Measurements from ENCODE around the gene MYO5C. TPM values are rescaled to one million over a fixed set of nuclear protein-coding genes. Genes with fewer than 3 reads are reported as not detected.
"Not testable (repeated sequence)": the region's sequence is repeated elsewhere in the genome, so short reads cannot be mapped to it uniquely, and the experiment has no call there.

MYO5C gene
- total RNA-seq, 2 experiments from 2014 or later, result 0.42 to 0.69 TPM

- ATAC-seq (no peak), DNase-seq (no peak)
- POLR2A ChIA-PET, result no interaction called here
- CTCF ChIA-PET, result interaction anchor here (0.6 to 2.5 kb wide), 2 partner anchors 11 to 31 kb away, joined by 3 to 8 read pairs; no protein-coding TSS in a partner anchor
- Mint-ChIP-seq H3K4me3 (no peak overlapping the region), H3K36me3 (ENCODE audit: low read depth) (no peaks in the 10 kb centered on the region), H3K4me1 (peaks cover 2% of the 10 kb centered on the region), H3K27me3 (peaks cover 8% of the 10 kb centered on the region), H3K27ac (no peak overlapping the region), H3K9me3 (ENCODE audit: low read depth) (no peaks in the 10 kb centered on the region)
- intact Hi-C loops (cut with DNase I, micrococcal nuclease), result no loop called here
Measured at GRCh38 chr15:52288051-52288942, 7.3 kb downstream of the MYO5C start.

GRCh38 chr15:52287114-52287513, 8.5 kb downstream of the MYO5C start:
- DNase-seq (no peak), ATAC-seq (no peak)
- no peak overlapping the region for H3K27ac Mint-ChIP-seq
- H3K36me3 Mint-ChIP-seq (ENCODE audit: low read depth), result no peaks in the 10 kb centered on the region
- H3K4me1 Mint-ChIP-seq, result peaks cover 2% of the 10 kb centered on the region
- no peaks in the 10 kb centered on the region for H3K27me3 Mint-ChIP-seq
- no peak overlapping the region for H3K4me3 Mint-ChIP-seq
- POLR2A ChIA-PET, result no interaction called here
- CTCF ChIA-PET, result interaction anchor here (2.5 kb wide), 1 partner anchor 30 kb away, joined by 8 read pairs; no protein-coding TSS in a partner anchor
- no peaks in the 10 kb centered on the region for H3K9me3 Mint-ChIP-seq (ENCODE audit: low read depth)
- intact Hi-C loops (cut with DNase I, micrococcal nuclease), result no loop called here

- H3K27ac Mint-ChIP-seq; H3K4me3 Mint-ChIP-seq; DNase-seq; H3K27me3 Mint-ChIP-seq; POLR2A ChIA-PET; intact Hi-C loops (cut with DNase I, micrococcal nuclease); H3K4me1 Mint-ChIP-seq; H3K9me3 Mint-ChIP-seq (ENCODE audit: low read depth); H3K36me3 Mint-ChIP-seq (ENCODE audit: low read depth); CTCF ChIA-PET; ATAC-seq: not testable (repeated sequence)
Measured at GRCh38 chr15:52285941-52286340, 9.7 kb downstream of the MYO5C start.

GRCh38 chr15:52284164-52284563, 11.4 kb downstream of the MYO5C start:
- CTCF ChIA-PET, result no interaction called here

GRCh38 chr15:52283281-52283680, 12.3 kb downstream of the MYO5C start:
- no peaks in the 10 kb centered on the region for H3K4me1 Mint-ChIP-seq
- ATAC-seq, result no peak

More at GRCh38 chr15:52284164-52284563, 11.4 kb downstream of the MYO5C start:
- ATAC-seq, result peak; percentile 90
- intact Hi-C loops (cut with DNase I, micrococcal nuclease), result no loop called here
- no peaks in the 10 kb centered on the region for H3K27me3 Mint-ChIP-seq
- peak; percentile 30 for DNase-seq
- H3K27ac Mint-ChIP-seq, result no peak overlapping the region
- H3K4me3 Mint-ChIP-seq, result no peak overlapping the region
- no peaks in the 10 kb centered on the region for H3K4me1 Mint-ChIP-seq
- no peaks in the 10 kb centered on the region for H3K36me3 Mint-ChIP-seq (ENCODE audit: low read depth)
- POLR2A ChIA-PET, result no interaction called here
- no peaks in the 10 kb centered on the region for H3K9me3 Mint-ChIP-seq (ENCODE audit: low read depth)

GRCh38 chr15:52282418-52282817, 13.2 kb downstream of the MYO5C start:
- no peak overlapping the region for H3K4me3 Mint-ChIP-seq
- H3K36me3 Mint-ChIP-seq (ENCODE audit: low read depth), result no peaks in the 10 kb centered on the region
- no peaks in the 10 kb centered on the region for H3K4me1 Mint-ChIP-seq
- ChIA-PET POLR2A (no interaction called here), CTCF (no interaction called here)
- no peaks in the 10 kb centered on the region for H3K27me3 Mint-ChIP-seq
- intact Hi-C loops (cut with DNase I, micrococcal nuclease), result no loop called here
- no peak overlapping the region for H3K27ac Mint-ChIP-seq
- ATAC-seq, result no peak
- H3K9me3 Mint-ChIP-seq (ENCODE audit: low read depth), result no peaks in the 10 kb centered on the region
- no peak for DNase-seq

More at GRCh38 chr15:52283281-52283680, 12.3 kb downstream of the MYO5C start:
- no peak overlapping the region for H3K27ac Mint-ChIP-seq
- no peak for DNase-seq
- POLR2A ChIA-PET, result no interaction called here
- CTCF ChIA-PET, result no interaction called here
- H3K4me3 Mint-ChIP-seq, result no peak overlapping the region
- intact Hi-C loops (cut with DNase I, micrococcal nuclease), result no loop called here
- H3K36me3 Mint-ChIP-seq (ENCODE audit: low read depth), result no peaks in the 10 kb centered on the region
- H3K27me3 Mint-ChIP-seq, result no peaks in the 10 kb centered on the region
- no peaks in the 10 kb centered on the region for H3K9me3 Mint-ChIP-seq (ENCODE audit: low read depth)

GRCh38 chr15:52281085-52282035, 14.2 kb downstream of the MYO5C start:
- no peaks in the 10 kb centered on the region for H3K27me3 Mint-ChIP-seq
- no peaks in the 10 kb centered on the region for H3K4me1 Mint-ChIP-seq
- DNase-seq (no peak), ATAC-seq (no peak)
- H3K27ac Mint-ChIP-seq, result no peak overlapping the region
- no peak overlapping the region for H3K4me3 Mint-ChIP-seq
- no peaks in the 10 kb centered on the region for H3K36me3 Mint-ChIP-seq (ENCODE audit: low read depth)
- H3K9me3 Mint-ChIP-seq (ENCODE audit: low read depth), result no peaks in the 10 kb centered on the region
- intact Hi-C loops (cut with DNase I, micrococcal nuclease), result no loop called here
- CTCF ChIA-PET, result no interaction called here
- POLR2A ChIA-PET, result no interaction called here

GRCh38 chr15:52280326-52281084, 15.1 kb downstream of the MYO5C start:
- Mint-ChIP-seq H3K4me3 (no peak overlapping the region), H3K27me3 (no peaks in the 10 kb centered on the region), H3K4me1 (no peaks in the 10 kb centered on the region), H3K9me3 (ENCODE audit: low read depth) (no peaks in the 10 kb centered on the region), H3K36me3 (ENCODE audit: low read depth) (no peaks in the 10 kb centered on the region), H3K27ac (no peak overlapping the region)
- DNase-seq, result no peak
- intact Hi-C loops (cut with DNase I, micrococcal nuclease), result no loop called here
- ATAC-seq, result no peak
- ChIA-PET CTCF (interaction anchor here (0.5 to 3.0 kb wide), 2 partner anchors 24 to 448 kb away, joined by 3 to 13 read pairs; no protein-coding TSS in a partner anchor), POLR2A (interaction anchor here (1.3 kb wide), 1 partner anchor 19 kb away, joined by 3 read pairs; no protein-coding TSS in a partner anchor)

GRCh38 chr15:52278636-52279367, 16.8 kb downstream of the MYO5C start:
- ATAC-seq (no peak), DNase-seq (no peak)
- no peaks in the 10 kb centered on the region for H3K4me1 Mint-ChIP-seq
- ChIA-PET POLR2A (no interaction called here), CTCF (interaction anchor here (0.6 to 3.0 kb wide), 3 partner anchors 22 to 505 kb away, joined by 3 to 13 read pairs (median 5); no protein-coding TSS in a partner anchor)
- no peaks in the 10 kb centered on the region for H3K36me3 Mint-ChIP-seq (ENCODE audit: low read depth)
- no peaks in the 10 kb centered on the region for H3K27me3 Mint-ChIP-seq
- intact Hi-C loops (cut with DNase I, micrococcal nuclease), result no loop called here
- no peaks in the 10 kb centered on the region for H3K9me3 Mint-ChIP-seq (ENCODE audit: low read depth)
- no peak overlapping the region for H3K4me3 Mint-ChIP-seq
- H3K27ac Mint-ChIP-seq, result no peak overlapping the region

- Mint-ChIP-seq H3K9me3 (ENCODE audit: low read depth) (no peaks in the 10 kb centered on the region), H3K27ac (no peak overlapping the region), H3K27me3 (no peaks in the 10 kb centered on the region), H3K4me3 (no peak overlapping the region), H3K36me3 (ENCODE audit: low read depth) (no peaks in the 10 kb centered on the region), H3K4me1 (no peaks in the 10 kb centered on the region)
- no peak for DNase-seq
- no peak for ATAC-seq
- ChIA-PET POLR2A (no interaction called here), CTCF (interaction anchor here (3.0 kb wide), 1 partner anchor 22 kb away, joined by 13 read pairs; no protein-coding TSS in a partner anchor)
- intact Hi-C loops (cut with DNase I, micrococcal nuclease), result no loop called here
Measured at GRCh38 chr15:52278135-52278534, 17.5 kb downstream of the MYO5C start.
